22Rv1 (cell line): ENCODE measurements around the gene PLXND1.

Experiments used
- ZFX ChIP-seq: fragments of 450-650 bp; IDR thresholded peaks from 2 replicates; pipeline ENCODE4 v1.6.1; 2017; ENCODE audit warnings: antibody characterized with exemption, borderline replicate concordance
- TF ChIP-seq, protein P1 (sequence below): fragments of 450-650 bp; IDR thresholded peaks from 2 replicates; pipeline ENCODE4 v1.5.1; 2017; ENCODE audit warnings: mild to moderate bottlenecking

DNA sequence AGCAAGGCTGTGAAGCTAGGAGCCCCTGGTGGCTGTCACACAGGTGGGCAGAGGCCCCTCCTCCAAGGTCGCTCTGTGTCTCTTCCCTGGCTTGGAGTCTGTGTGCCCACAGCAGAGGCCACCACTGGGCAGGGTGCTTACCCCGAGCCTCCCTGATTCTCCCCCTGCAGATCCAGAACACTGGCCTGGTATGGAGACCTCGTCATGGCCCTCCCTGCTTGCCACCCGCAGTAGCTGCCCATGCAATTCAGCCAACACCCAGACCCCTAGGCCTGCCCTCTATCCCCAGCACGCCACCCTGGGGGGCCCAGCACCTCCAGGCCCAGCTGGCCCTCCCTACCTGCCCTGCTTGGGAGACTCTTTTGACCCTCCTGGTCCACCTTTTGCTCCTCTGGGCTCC, 83.5 kb downstream of the PLXND1 start:
- TF ChIP-seq, protein P1, sequence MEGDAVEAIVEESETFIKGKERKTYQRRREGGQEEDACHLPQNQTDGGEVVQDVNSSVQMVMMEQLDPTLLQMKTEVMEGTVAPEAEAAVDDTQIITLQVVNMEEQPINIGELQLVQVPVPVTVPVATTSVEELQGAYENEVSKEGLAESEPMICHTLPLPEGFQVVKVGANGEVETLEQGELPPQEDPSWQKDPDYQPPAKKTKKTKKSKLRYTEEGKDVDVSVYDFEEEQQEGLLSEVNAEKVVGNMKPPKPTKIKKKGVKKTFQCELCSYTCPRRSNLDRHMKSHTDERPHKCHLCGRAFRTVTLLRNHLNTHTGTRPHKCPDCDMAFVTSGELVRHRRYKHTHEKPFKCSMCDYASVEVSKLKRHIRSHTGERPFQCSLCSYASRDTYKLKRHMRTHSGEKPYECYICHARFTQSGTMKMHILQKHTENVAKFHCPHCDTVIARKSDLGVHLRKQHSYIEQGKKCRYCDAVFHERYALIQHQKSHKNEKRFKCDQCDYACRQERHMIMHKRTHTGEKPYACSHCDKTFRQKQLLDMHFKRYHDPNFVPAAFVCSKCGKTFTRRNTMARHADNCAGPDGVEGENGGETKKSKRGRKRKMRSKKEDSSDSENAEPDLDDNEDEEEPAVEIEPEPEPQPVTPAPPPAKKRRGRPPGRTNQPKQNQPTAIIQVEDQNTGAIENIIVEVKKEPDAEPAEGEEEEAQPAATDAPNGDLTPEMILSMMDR = no peak
- TF ChIP-seq ZFX = no peak
